NCI-H1105 (cell line): ENCODE results near the gene SMS.
"Not testable (repeated sequence)": the region's sequence is repeated elsewhere in the genome, so short reads cannot be mapped to it uniquely, and the experiment has no call there.

ENCODE experiments used
- DNase-seq: peaks from one replicate; lab custom pipeline; 2025; lab: John Stamatoyannopoulos, UW

Gene SMS

DNA sequence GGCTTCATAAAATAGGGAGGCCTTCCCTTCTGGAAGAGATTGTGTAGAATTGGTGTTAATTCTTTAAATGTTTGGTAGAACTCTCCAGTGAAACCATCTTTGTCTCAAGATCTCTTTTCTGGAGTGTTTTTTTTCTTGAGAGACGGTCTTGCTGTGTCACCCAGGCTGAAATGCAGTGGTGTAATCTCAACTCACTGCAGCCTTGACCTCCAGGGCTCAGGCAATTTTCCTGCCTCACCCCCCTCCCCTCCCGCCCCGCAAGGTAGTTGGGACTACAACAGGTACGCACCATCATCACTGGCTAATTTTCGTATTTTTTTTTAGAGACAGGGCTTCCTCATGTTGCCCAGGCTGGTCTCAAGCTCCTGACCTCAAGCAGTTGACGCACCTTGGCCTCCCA, 12.1 kb downstream of the SMS start:
- DNase-seq, result no peak

- DNase-seq, result not testable (repeated sequence)
These were observed 12.8 kb downstream of the SMS start for GRCh38 chrX:21953195-21953830.

GRCh38 chrX:21955403-21956189, 15.1 kb downstream of the SMS start:
- no peak for DNase-seq

DNA sequence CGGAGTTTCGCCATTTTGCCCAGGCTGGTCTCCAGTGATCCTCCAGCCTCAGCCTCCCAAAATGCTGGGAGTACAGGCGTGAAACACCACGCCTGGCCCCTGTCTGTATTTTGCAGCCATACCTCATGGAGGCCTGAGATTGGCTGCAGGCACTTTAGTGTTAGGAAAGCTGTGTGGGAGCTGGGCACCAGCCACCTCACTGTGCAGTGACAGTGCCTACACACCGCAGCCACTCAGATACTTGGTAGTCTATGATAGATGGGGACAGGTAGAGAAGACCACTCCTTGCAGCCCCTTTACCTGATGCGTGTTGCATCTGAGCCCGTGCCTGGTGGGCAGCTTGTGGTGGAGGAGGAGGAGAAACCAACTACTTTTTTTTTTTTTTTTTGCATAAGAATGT, 16.3 kb downstream of the SMS start:
- no peak for DNase-seq

DNA sequence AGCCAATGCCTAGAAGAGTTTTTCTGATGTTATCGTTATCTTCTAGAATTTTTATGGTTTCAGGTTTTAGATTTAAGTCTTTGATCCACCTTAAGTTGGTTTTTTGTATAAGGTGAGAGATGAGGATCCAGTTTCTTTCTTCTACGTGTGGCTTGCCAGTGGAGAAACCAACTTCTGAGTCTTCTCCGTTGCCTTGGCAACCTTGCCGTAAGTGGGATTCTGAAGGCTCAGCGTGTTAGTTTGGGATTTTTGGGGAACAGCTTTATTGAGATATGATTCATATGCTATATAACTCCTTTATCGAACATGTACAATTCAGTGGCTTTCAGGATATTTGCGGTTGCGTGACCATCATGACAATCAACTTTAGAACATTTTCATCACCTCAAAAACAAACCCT, 17.7 kb downstream of the SMS start:
- DNase-seq, result no peak

DNA sequence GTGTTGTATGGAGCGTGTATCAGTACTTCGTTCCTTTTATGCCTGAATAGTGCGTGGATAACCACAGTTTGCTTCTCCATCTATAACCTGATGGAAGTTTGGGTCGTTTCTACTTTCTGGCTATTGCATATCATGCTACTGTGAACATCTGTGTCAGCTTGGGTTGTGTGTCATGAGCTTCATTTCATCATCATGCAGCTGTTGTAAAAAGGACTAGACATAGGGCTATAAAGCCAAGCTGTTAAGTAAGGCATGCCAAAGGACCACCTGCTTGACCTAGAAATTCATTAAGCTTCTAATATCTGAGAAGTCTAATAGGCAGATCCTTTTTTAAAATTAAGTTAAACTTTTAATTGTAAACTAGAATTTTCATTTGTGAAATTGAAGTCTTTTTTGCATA, 18.4 kb downstream of the SMS start:
- DNase-seq, result no peak

DNA sequence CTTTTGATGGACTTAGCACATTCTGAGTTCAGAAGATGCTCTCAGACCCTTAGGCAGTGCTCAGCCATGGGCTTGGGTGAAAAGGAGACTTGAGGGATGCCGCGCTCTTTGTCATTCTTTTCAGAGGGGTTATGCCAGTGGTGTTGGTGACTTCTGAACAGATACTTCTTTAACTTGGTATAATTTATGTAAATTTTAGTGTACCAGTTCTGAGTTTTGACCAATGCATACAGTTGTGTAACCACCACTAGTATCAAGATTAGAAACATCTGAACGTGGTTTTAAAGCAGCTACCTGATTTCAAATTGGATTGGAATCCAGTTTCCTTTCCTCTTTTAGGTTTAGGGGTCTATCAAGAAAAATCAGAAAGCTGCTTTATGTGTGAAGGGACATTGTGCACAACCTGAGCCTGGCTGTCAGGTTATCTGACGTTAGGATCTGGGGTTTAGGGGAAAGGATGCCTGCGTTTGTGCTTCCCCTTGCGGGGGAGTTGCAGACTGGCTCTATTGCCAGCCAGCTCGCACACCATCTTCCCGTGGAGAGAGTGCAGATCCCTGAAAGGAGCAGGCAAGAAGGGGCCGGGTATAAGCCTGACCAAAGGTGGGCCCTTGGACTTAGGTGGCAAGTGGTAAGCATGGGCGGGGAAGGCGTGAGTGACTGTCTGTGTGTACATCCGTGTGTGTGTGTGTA, 19.0 kb downstream of the SMS start:
- DNase-seq, result no peak

- DNase-seq, result no peak
These were observed 20.3 kb downstream of the SMS start for GRCh38 chrX:21960569-21961541.

GRCh38 chrX:21962361-21962760, 21.9 kb downstream of the SMS start:
- DNase-seq, result no peak

DNA sequence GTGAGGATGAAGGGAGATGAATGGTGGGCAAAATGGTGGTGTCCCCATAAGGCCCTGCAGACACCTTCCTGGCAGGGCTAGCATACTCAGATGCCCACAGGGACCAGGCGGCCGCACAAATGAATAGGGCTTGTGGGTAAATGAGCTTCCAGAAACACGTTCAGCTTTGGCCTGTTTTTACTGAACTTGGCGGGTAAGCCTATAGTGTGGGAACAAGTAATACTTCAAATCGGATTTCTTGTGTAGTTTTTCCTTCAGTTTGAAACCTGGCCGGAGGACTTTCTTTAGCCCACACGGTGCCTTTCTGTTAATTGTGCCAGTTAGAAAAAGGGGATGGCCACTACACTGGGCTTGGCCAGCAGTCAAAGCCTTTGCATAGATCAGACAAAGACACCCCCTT, 22.8 kb downstream of the SMS start:
- DNase-seq, result no peak

DNA sequence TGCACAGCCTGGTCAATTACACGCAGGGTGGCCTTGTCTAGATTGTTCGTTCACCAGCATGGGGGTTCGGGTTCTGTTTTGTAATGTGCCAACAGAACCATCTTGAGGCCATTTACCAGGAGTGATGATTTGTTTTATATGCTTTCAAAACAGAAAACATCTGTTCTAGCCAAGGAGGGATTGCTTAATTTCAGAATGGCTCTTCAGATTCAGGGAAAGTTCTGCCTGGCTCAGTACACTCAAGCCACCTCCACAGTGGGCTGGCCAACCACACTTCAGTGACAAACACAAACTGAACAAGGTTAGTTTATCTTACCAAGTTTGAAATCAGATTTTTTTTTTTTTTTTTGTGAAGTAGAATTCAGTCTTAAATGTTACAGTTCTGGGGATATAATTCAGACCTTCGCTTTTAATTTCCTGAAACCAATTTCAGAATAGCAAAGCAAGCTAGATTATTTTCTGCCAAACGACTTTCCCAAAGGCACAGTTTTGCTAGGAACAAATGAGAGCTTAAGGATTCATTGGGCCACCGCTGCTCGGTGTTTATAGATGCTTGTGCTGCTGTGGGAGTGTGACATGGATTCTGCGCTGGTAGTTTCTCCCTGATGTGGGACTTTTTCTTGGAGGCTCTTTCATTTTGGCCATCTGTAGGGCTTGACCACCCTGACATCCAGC, 23.4 kb downstream of the SMS start:
- DNase-seq, result no peak

- no peak for DNase-seq
These were observed 26.4 kb downstream of the SMS start for GRCh38 chrX:21966866-21967265.

DNA sequence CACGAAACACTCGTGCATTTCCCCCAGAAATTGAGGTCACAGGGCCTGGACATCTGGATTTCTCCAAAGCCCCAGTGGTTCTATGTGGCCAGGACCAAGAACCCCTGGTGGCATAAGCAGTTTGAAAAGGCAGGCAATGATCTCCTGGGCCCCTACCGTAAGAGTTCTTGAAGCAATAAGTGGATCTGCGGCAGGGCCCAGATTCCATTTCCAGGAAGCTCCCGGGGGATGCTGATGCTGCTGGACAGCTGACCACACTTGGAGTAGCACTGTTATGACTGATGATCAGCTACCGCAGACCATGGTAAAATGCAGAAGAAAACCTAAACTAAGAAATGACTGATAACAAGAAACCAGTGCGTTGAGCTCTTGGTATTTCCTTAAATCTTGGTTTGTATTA, 27.8 kb downstream of the SMS start:
- DNase-seq, result no peak

GRCh38 chrX:21970326-21970725, 29.8 kb downstream of the SMS start:
- no peak for DNase-seq

- no peak for DNase-seq
These were observed 31.5 kb downstream of the SMS start for GRCh38 chrX:21972046-21972445.

DNA sequence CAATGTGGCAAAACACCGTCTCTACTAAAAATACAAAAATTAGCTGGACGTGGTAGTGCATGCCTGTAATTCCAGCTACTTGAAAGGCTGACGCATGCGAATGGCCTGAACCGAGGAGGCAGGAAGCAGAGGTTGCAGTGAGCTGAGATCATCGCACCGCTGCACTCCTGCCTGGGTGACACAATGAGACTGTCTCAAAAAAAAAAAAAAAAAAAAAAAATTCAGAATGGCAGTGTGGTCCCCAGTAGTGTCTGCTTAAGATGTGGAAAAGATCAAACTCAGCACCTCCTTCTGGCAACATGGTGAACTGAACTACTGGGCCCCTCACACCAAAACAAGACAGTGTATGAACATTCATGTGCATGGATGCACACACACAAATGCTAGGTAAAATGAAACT, 32.2 kb downstream of the SMS start:
- no peak for DNase-seq

GRCh38 chrX:21973321-21974010, 33.0 kb downstream of the SMS start:
- no peak for DNase-seq

DNA sequence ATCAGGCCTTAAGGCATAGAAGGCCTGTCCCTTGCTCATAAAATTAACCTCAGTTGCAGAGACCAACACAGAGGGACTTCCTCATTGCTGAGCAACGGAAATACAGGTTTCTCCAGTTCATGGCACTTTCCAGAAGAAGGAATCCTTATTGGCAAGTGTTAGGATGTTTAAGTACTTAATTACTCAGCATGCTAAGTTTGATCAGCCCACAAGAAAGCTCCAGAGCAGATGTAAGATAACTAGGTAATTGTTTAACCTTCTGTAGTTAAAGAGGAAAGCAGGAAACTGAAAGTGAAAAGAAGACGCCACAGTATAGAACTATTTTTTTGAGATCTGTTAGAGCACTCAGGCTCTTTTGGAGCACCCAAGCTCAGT, 33.5 kb downstream of the SMS start:
- no peak for DNase-seq

DNA sequence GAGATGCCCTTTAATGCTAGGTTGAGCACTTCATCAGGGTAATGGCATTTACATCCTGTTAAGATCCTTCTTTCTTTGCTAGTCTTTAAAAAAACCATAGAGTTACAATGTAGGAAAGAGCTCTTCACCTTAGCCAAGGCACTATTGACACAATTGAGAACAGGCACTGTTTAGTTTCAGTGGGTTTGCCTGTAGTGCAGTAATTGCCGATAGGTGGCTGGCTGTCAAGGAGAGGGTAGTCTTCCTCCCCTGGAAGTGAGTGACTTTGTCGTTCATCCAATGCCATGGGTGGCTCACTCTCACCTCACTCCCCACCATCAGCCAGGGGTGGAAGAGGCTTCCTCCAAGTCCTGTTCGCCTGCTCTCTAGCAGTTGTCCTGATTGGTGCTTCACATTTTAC, 34.7 kb downstream of the SMS start:
- DNase-seq, result no peak

DNA sequence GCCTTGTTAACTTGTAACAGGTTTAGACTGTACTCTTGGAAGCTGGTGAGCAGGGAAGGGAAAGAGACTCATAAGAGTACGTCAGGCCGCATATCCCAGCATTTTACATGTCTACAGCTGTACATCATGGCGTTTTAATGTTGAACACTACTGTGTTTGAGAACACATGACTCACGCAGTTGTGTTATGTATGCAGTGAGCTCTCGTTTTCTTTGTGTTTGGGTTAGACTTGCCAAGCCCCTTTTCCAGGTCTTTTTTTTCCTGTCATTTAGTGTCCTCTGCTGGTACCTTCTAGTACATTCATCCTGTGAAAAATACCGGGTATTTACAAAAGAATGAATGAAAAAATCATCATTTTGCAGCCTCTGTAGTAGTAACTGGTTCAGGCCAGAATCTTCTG, 35.3 kb downstream of the SMS start:
- DNase-seq, result no peak

GRCh38 chrX:21978346-21978745, 37.8 kb downstream of the SMS start:
- DNase-seq, result no peak
